ENCODE data around the gene CAMTA2. TPM values are rescaled to one million over a fixed set of nuclear protein-coding genes. Genes with fewer than 3 reads are reported as not detected.
A peak's percentile ranks its signal among the peaks of the same experiment; 100 is the strongest.

The CAMTA2 gene
- total RNA-seq, 2 experiments from 2014 or later: 107 to 108 TPM

GRCh38 chr17:5019475-5019956, 32.0 kb upstream of the CAMTA2 start:
- DNase-seq: peak; percentile 58
- Mint-ChIP-seq H3K9me3 (no peaks in the 10 kb centered on the region), H3K27me3 (no peaks in the 10 kb centered on the region), H3K27ac (no peak overlapping the region), H3K4me1 (peaks cover 6% of the 10 kb centered on the region), H3K4me3 (no peak overlapping the region), H3K36me3 (peaks cover 18% of the 10 kb centered on the region)

GRCh38 chr17:5014357-5014756, 26.9 kb upstream of the CAMTA2 start:
- H3K4me3 Mint-ChIP-seq: no peak overlapping the region
- H3K27ac Mint-ChIP-seq: no peak overlapping the region
- H3K27me3 Mint-ChIP-seq: no peaks in the 10 kb centered on the region
- H3K4me1 Mint-ChIP-seq: peaks cover 7% of the 10 kb centered on the region
- no peaks in the 10 kb centered on the region for H3K9me3 Mint-ChIP-seq
- no peak for DNase-seq
- peaks cover 16% of the 10 kb centered on the region for H3K36me3 Mint-ChIP-seq

GRCh38 chr17:5011928-5012327, 24.5 kb upstream of the CAMTA2 start:
- peaks cover 19% of the 10 kb centered on the region for H3K36me3 Mint-ChIP-seq
- H3K4me1 Mint-ChIP-seq: peaks cover 2% of the 10 kb centered on the region
- no peak for DNase-seq
- no peaks in the 10 kb centered on the region for H3K9me3 Mint-ChIP-seq
- no peak overlapping the region for H3K4me3 Mint-ChIP-seq
- no peak overlapping the region for H3K27ac Mint-ChIP-seq
- no peaks in the 10 kb centered on the region for H3K27me3 Mint-ChIP-seq

- Mint-ChIP-seq H3K36me3 (peaks cover 31% of the 10 kb centered on the region), H3K27me3 (no peaks in the 10 kb centered on the region)
These were observed 15.9 kb upstream of the CAMTA2 start for GRCh38 chr17:5003214-5003867.

GRCh38 chr17:5002121-5002788, 14.8 kb upstream of the CAMTA2 start:
- Mint-ChIP-seq H3K4me3 (no peak overlapping the region), H3K36me3 (peaks cover 31% of the 10 kb centered on the region), H3K4me1 (peaks cover 7% of the 10 kb centered on the region), H3K9me3 (no peaks in the 10 kb centered on the region), H3K27me3 (no peaks in the 10 kb centered on the region), H3K27ac (no peak overlapping the region)
- no peak for DNase-seq

More at GRCh38 chr17:5003214-5003867, 15.9 kb upstream of the CAMTA2 start:
- no peak overlapping the region for H3K27ac Mint-ChIP-seq
- H3K4me3 Mint-ChIP-seq: no peak overlapping the region
- no peak for DNase-seq
- peaks cover 7% of the 10 kb centered on the region for H3K4me1 Mint-ChIP-seq
- H3K9me3 Mint-ChIP-seq: no peaks in the 10 kb centered on the region

- no peaks in the 10 kb centered on the region for H3K9me3 Mint-ChIP-seq
- H3K4me1 Mint-ChIP-seq: peaks cover 10% of the 10 kb centered on the region
- H3K27me3 Mint-ChIP-seq: no peaks in the 10 kb centered on the region
- DNase-seq: no peak
- H3K36me3 Mint-ChIP-seq: peaks cover 20% of the 10 kb centered on the region
- no peak overlapping the region for H3K4me3 Mint-ChIP-seq
- H3K27ac Mint-ChIP-seq: no peak overlapping the region
These were observed 12.8 kb upstream of the CAMTA2 start for GRCh38 chr17:5000237-5000639.

- no peak for DNase-seq
- Mint-ChIP-seq H3K27ac (peak overlapping the region; percentile 1), H3K4me1 (peaks cover 10% of the 10 kb centered on the region), H3K27me3 (no peaks in the 10 kb centered on the region), H3K4me3 (peak overlapping the region; percentile 87), H3K36me3 (peaks cover 13% of the 10 kb centered on the region), H3K9me3 (no peaks in the 10 kb centered on the region)
These were observed 12.1 kb upstream of the CAMTA2 start for GRCh38 chr17:4999430-5000093.

- no peak for DNase-seq
- Mint-ChIP-seq H3K9me3 (no peaks in the 10 kb centered on the region), H3K27ac (peak overlapping the region; percentile 72), H3K27me3 (no peaks in the 10 kb centered on the region), H3K36me3 (peaks cover 7% of the 10 kb centered on the region), H3K4me1 (peaks cover 10% of the 10 kb centered on the region), H3K4me3 (peak overlapping the region; percentile 87)
These were observed 11.4 kb upstream of the CAMTA2 start for GRCh38 chr17:4998732-4999429.

GRCh38 chr17:4998027-4998731, 10.7 kb upstream of the CAMTA2 start:
- Mint-ChIP-seq H3K9me3 (no peaks in the 10 kb centered on the region), H3K36me3 (peaks cover 5% of the 10 kb centered on the region), H3K4me1 (peaks cover 10% of the 10 kb centered on the region), H3K4me3 (peak overlapping the region; percentile 87), H3K27ac (peak overlapping the region; percentile 45), H3K27me3 (no peaks in the 10 kb centered on the region)
- no peak for DNase-seq

GRCh38 chr17:4997302-4998026, 10.0 kb upstream of the CAMTA2 start, which contains the start of the genes INCA1 and KIF1C:
TSS of gene INCA1 (minus strand) at chr17:4997522. CDS start at chr17:4994437, 3,085 bp downstream.
TSS of gene KIF1C (plus strand) at chr17:4997950. CDS start at chr17:5000247, 2,297 bp downstream.
- no peaks in the 10 kb centered on the region for H3K9me3 Mint-ChIP-seq
- no peaks in the 10 kb centered on the region for H3K27me3 Mint-ChIP-seq
- peak within 1 kb of the TSS; percentile 72 for H3K27ac Mint-ChIP-seq
- no peaks in the 10 kb centered on the region for H3K36me3 Mint-ChIP-seq
- H3K4me3 Mint-ChIP-seq: peak within 1 kb of the TSS; percentile 87
- peaks cover 10% of the 10 kb centered on the region for H3K4me1 Mint-ChIP-seq
- DNase-seq: peak; percentile 92

- H3K36me3 Mint-ChIP-seq: peaks cover under 1% of the 10 kb centered on the region
These were observed 6.7 kb upstream of the CAMTA2 start for GRCh38 chr17:4994081-4994595.

GRCh38 chr17:4987767-4988567, 492 bp upstream of the CAMTA2 start:
- no peak for DNase-seq
- peak overlapping the region; percentile 94 for H3K4me3 Mint-ChIP-seq
- peak overlapping the region; percentile 91 for H3K27ac Mint-ChIP-seq

More at GRCh38 chr17:4994081-4994595, 6.7 kb upstream of the CAMTA2 start:
- Mint-ChIP-seq H3K9me3 (no peaks in the 10 kb centered on the region), H3K4me3 (no peak overlapping the region), H3K27me3 (no peaks in the 10 kb centered on the region), H3K4me1 (peaks cover 18% of the 10 kb centered on the region), H3K27ac (no peak overlapping the region)
- DNase-seq: no peak

GRCh38 chr17:4986403-4986802, 1.1 kb downstream of the CAMTA2 start:
- no peak for DNase-seq
- no peaks in the 10 kb centered on the region for H3K27me3 Mint-ChIP-seq
- peak overlapping the region; percentile 94 for H3K4me3 Mint-ChIP-seq
- H3K4me1 Mint-ChIP-seq: peaks cover 26% of the 10 kb centered on the region
- H3K36me3 Mint-ChIP-seq: peaks cover 7% of the 10 kb centered on the region
- no peaks in the 10 kb centered on the region for H3K9me3 Mint-ChIP-seq
- H3K27ac Mint-ChIP-seq: peak overlapping the region; percentile 82

More at GRCh38 chr17:4987767-4988567, 492 bp upstream of the CAMTA2 start:
- Mint-ChIP-seq H3K36me3 (peaks cover 2% of the 10 kb centered on the region), H3K4me1 (peaks cover 29% of the 10 kb centered on the region), H3K9me3 (no peaks in the 10 kb centered on the region), H3K27me3 (no peaks in the 10 kb centered on the region)
